Thoracic aorta (tissue), 2 donors: ENCODE measurements around the gene GFM2. TPM values are rescaled to one million over a fixed set of nuclear protein-coding genes. Genes with fewer than 3 reads are reported as not detected.
"Not testable (repeated sequence)": the region's sequence is repeated elsewhere in the genome, so short reads cannot be mapped to it uniquely, and the experiment has no call there.

ENCODE experiments used
- ATAC-seq: fragments of 150-250 bp; one replicate; pipeline ENCODE4 v1.8.0; 2017; ENCODE audit warnings: low read depth; ENCODE audit not compliant: insufficient number of reproducible peaks, low FRiP score
- DNase-seq: peaks from one replicate; pipeline ENCODE4 v3.0.0-alpha.2; 2020; ENCODE audit warnings: low spot score
- H3K27ac ChIP-seq, 2 donors: fragments of 200-600 bp; sonication (generic); 1 replicate in 1 of 2; 2 replicates in 1 of 2; pipeline ENCODE4 v1.5.1; 2016; ENCODE audit warnings: mild to moderate bottlenecking in 2 of 2, moderate library complexity in 2 of 2
- H3K27me3 ChIP-seq: fragments of 200-600 bp; sonication (generic); replicated peaks from 2 replicates; pipeline ENCODE4 v1.6.0; 2016; ENCODE audit warnings: mild to moderate bottlenecking; ENCODE audit not compliant: insufficient read depth
- H3K36me3 ChIP-seq: fragments of 200-600 bp; sonication (generic); one replicate; pipeline ENCODE4 v1.5.1; 2016
- H3K4me1 ChIP-seq, 2 donors: fragments of 200-600 bp; sonication (generic); 1 replicate in 1 of 2; 2 replicates in 1 of 2; pipeline versions ENCODE4 v1.5.1 to v1.6.0; 2016; ENCODE audit warnings: low read depth in 2 of 2, mild to moderate bottlenecking in 1 of 2; ENCODE audit not compliant: control insufficient read depth in 1 of 2
- H3K4me3 ChIP-seq: fragments of 200-600 bp; sonication (generic); 2 replicates; pipeline ENCODE4 v1.5.1; 2016; ENCODE audit warnings: mild to moderate bottlenecking
- H3K9me3 ChIP-seq: fragments of 200-600 bp; sonication (generic); 2 replicates; pipeline ENCODE4 v1.5.1; 2016
- total RNA-seq, 2 donors: library from RNA; depleted of rRNA; stranded (reverse); fragments of >200 nt; gene quantifications; one replicate each; pipeline versions ENCODE4 v1.1.0 to v1.2.3, GENCODE V29; 2016
- TF ChIP-seq, protein P1 (sequence below): fragments of 200-600 bp; sonication (generic); IDR thresholded peaks from one replicate; pipeline ENCODE4 v1.5.1; 2019; ENCODE audit warnings: antibody characterized with exemption

The GFM2 gene
- total RNA-seq, 2 donors from 2014 or later: 11.6 to 12.6 TPM

DNA sequence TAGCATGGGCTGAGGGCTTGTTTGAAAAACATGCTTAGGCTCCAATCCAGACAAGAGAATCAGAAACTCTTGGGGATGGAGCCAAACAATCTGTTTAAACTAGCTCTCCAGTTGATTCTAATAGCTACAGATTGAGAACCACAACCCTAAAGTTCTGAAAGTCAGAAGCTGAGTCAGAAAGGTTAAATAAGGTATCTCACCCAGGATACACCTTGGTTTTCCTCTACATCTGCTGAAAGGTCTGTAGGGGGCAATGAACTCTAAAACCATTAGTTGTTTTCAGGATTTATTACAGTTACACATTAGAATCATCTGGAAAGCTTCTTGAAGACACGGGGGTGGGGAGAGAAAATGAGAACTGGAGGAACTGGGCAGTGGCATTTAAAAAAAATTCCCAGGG is 5.7 kb downstream of the GFM2 start:
- DNase-seq: no peak
- ATAC-seq: no peak
- TF ChIP-seq, protein P1, sequence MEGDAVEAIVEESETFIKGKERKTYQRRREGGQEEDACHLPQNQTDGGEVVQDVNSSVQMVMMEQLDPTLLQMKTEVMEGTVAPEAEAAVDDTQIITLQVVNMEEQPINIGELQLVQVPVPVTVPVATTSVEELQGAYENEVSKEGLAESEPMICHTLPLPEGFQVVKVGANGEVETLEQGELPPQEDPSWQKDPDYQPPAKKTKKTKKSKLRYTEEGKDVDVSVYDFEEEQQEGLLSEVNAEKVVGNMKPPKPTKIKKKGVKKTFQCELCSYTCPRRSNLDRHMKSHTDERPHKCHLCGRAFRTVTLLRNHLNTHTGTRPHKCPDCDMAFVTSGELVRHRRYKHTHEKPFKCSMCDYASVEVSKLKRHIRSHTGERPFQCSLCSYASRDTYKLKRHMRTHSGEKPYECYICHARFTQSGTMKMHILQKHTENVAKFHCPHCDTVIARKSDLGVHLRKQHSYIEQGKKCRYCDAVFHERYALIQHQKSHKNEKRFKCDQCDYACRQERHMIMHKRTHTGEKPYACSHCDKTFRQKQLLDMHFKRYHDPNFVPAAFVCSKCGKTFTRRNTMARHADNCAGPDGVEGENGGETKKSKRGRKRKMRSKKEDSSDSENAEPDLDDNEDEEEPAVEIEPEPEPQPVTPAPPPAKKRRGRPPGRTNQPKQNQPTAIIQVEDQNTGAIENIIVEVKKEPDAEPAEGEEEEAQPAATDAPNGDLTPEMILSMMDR: no peak
- Histone ChIP-seq H3K27ac (no peak overlapping the region), H3K27me3 (no peaks in the 10 kb centered on the region), H3K4me1 (peaks cover 7 to 16% of the 10 kb centered on the region in 2 donors), H3K36me3 (peaks cover 13% of the 10 kb centered on the region), H3K4me3 (no peak overlapping the region), H3K9me3 (no peaks in the 10 kb centered on the region)

DNA sequence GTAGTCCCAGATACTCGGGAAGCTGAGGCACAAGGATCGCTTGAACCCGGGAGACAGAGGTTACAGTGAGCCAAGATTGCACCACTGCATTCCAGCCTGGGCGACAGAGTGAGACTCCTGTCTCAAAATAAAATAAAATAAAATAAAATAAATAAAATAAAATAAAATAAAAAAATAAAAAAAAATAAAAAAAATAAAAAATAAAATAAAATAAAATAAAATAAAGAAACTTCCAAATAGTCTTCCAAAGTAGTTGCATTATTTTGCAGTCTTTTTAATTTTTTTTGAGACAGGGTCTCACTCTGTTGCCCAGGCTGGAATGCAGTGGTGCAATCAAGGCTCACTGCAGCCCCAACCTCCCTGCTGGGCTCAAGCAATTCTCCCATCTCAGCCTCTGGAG is 18.2 kb downstream of the GFM2 start:
- not testable (repeated sequence) for H3K27ac ChIP-seq, DNase-seq, H3K27me3 ChIP-seq, ATAC-seq, H3K4me1 ChIP-seq, H3K4me3 ChIP-seq, H3K9me3 ChIP-seq
- peaks cover 34% of the 10 kb centered on the region for H3K36me3 ChIP-seq

DNA sequence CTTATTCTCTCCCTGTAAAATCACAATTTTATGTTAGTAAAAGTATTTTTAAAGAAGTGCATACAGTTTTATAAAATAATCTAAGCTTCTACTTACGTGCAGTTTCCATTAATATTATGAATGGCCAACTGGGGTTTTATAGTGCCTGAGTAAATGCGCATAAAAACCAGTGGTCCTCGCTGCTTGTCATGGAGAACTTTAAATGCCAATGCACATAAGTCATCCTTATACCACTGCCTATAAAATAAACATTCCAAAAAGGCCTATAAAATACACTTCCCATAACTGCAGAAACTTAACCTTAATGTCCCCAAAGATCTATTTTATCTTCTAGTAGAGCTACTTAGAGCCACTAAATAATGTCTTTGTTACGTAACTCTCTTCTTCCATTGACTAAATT is 28.5 kb downstream of the GFM2 start:
- TF ChIP-seq, protein P1: no peak

DNA sequence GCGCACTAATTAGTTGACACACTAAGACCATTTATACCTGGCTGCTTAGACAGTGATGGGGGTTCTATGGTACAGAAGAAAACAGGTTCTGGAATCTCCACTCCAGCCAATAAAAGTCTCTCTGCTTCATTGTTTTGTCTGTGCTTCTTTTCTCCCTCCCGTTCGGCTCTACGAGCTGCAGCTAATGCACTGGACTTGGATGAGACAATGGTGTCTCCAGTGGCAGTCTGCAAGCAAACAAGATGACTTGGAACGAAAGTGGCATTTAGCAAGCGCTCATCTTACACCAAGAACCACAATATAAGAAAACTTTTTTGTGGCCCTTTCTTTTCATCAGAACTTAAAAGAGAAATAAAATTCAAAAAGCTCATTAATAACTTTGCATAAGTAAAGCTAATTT is 30.2 kb downstream of the GFM2 start:
- TF ChIP-seq, protein P1: no peak
- no peak overlapping the region for H3K27ac ChIP-seq
- no peak overlapping the region for H3K4me3 ChIP-seq
- H3K27me3 ChIP-seq: no peaks in the 10 kb centered on the region
- peaks cover 19% of the 10 kb centered on the region for H3K36me3 ChIP-seq
- H3K9me3 ChIP-seq: no peaks in the 10 kb centered on the region
- no peaks in the 10 kb centered on the region for H3K4me1 ChIP-seq
- DNase-seq (no peak), ATAC-seq (no peak)

More for the DNA sequence above, 28.5 kb downstream of the GFM2 start:
- DNase-seq (no peak), ATAC-seq (no peak)
- H3K4me3 ChIP-seq: no peak overlapping the region
- H3K36me3 ChIP-seq: peaks cover 12% of the 10 kb centered on the region
- H3K27ac ChIP-seq: no peak overlapping the region
- no peaks in the 10 kb centered on the region for H3K4me1 ChIP-seq
- H3K9me3 ChIP-seq: no peaks in the 10 kb centered on the region
- H3K27me3 ChIP-seq: no peaks in the 10 kb centered on the region

DNA sequence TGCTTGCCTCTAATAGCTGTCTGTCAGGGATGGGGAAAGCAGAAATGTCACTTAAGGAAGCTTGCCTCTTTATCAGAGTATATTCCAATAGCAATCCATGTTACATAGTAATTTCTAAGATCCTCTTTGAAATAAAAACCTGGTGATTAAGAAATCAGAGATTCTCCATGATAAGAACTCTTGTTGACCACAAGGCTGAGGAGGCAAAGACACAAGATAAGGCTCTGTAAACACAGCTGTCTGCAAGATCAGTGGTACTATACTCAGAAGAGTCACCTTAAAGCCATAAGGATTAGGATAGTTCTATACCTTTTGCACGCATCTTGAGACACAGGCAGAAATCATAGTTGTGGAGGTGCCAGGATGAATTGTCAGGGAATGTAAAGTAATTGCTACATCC is 41.6 kb downstream of the GFM2 start:
- ATAC-seq (no peak), DNase-seq (no peak)
- Histone ChIP-seq H3K4me1 (no peaks in the 10 kb centered on the region), H3K36me3 (peaks cover 39% of the 10 kb centered on the region), H3K27ac (no peak overlapping the region), H3K27me3 (no peaks in the 10 kb centered on the region), H3K4me3 (no peak overlapping the region), H3K9me3 (no peaks in the 10 kb centered on the region)
- TF ChIP-seq, protein P1: no peak

DNA sequence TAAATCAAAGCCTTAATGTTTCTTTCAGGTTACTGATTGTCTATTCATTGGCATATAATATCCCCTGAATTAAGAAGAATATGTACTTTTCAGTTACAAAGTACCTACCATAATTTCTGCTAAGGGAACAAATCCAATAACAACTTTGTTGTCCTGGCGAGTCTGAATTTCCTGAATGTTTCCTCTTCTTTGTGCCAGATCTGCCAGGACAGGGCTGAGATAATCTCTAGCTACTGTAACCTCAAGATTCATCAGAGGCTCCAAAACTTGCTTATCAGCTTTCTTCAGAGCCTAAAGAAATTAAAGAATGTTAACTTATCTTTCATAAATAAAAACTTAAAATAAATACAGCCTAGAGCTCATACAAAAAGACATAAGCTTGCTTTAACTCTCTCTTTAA is 44.6 kb downstream of the GFM2 start:
- no peaks in the 10 kb centered on the region for H3K4me1 ChIP-seq
- TF ChIP-seq, protein P1: no peak
- H3K27me3 ChIP-seq: no peaks in the 10 kb centered on the region
- H3K36me3 ChIP-seq: peaks cover 42% of the 10 kb centered on the region
- no peak for DNase-seq
- H3K4me3 ChIP-seq: no peak overlapping the region
- no peaks in the 10 kb centered on the region for H3K9me3 ChIP-seq
- no peak overlapping the region for H3K27ac ChIP-seq
- no peak for ATAC-seq
